Esophagus muscularis mucosa (tissue), 4 donors: Measurements from ENCODE around the gene ZNF486. TPM values are rescaled to one million over a fixed set of nuclear protein-coding genes. Genes with fewer than 3 reads are reported as not detected.

Experiments used
- DNase-seq: peaks from one replicate; pipeline ENCODE4 v3.0.0-alpha.2; 2017; ENCODE audit errors: extremely low spot score
- H3K27ac ChIP-seq, 4 donors: fragments of 200-600 bp; sonication (generic); replicated peaks in 1 of 4; 1 replicate in 3 of 4; 2 replicates in 1 of 4; pipeline ENCODE4 v1.5.1; 2016 to 2019; ENCODE audit warnings: mild to moderate bottlenecking in 1 of 4
- H3K27me3 ChIP-seq, 4 donors: fragments of 200-600 bp; sonication (generic); one replicate each; pipeline versions ENCODE4 v1.5.1 to v1.6.0; 2016 to 2019
- H3K36me3 ChIP-seq, 4 donors: fragments of 200-600 bp; sonication (generic); one replicate each; pipeline ENCODE4 v1.5.1; 2016 to 2019
- H3K4me1 ChIP-seq, 4 donors: fragments of 200-600 bp; sonication (generic); one replicate each; pipeline ENCODE4 v1.5.1; 2016 to 2019
- H3K4me3 ChIP-seq, 4 donors: fragments of 200-600 bp; sonication (generic); 1 replicate in 2 of 4; 2 replicates in 2 of 4; pipeline ENCODE4 v1.5.1; 2016 to 2019; ENCODE audit warnings: mild to moderate bottlenecking in 4 of 4, moderate library complexity in 1 of 4
- H3K9me3 ChIP-seq, 4 donors: fragments of 200-600 bp; sonication (generic); 1 replicate in 3 of 4; 2 replicates in 1 of 4; pipeline ENCODE4 v1.5.1; 2016 to 2019
- CTCF ChIP-seq, 3 experiments: fragments of 200-600 bp in 2 of 3; fragments of 450-650 bp in 1 of 3; sonication (generic) in 2 of 3; IDR thresholded peaks; one replicate each; pipeline ENCODE4 v1.5.1; 2017 to 2019; ENCODE audit warnings: antibody characterized with exemption in 3 of 3, mild to moderate bottlenecking in 2 of 3, moderate library complexity in 1 of 3
- EP300 ChIP-seq: sonication (generic); formaldehyde crosslinking; IDR thresholded peaks from one replicate; pipeline ENCODE4 v1.6.1; 2017; ENCODE audit warnings: antibody characterized with exemption
- POLR2A ChIP-seq: fragments of 450-650 bp; IDR thresholded peaks from one replicate; pipeline ENCODE4 v1.6.1; 2017; ENCODE audit warnings: antibody characterized with exemption, moderate library complexity, mild to moderate bottlenecking, low read depth
- POLR2AphosphoS5 ChIP-seq, 2 donors: sonication (generic); formaldehyde crosslinking; IDR thresholded peaks; one replicate each; pipeline ENCODE4 v1.6.1; 2017; ENCODE audit warnings: antibody characterized with exemption in 2 of 2
- WGBS: methylation state at CpG from one replicate; pipeline ENCODE4 v1.1.5; 2018; 5-methylcytosine and 5-hydroxymethylcytosine counted together
- intact Hi-C: fragments of 100-400 bp; cut with DNase I; formaldehyde crosslinking; loops from one replicate; pipeline ENCODE4 v1.15.1; 2023
- total RNA-seq, 4 donors: library from RNA; depleted of rRNA; stranded (reverse); fragments of >200 nt; gene quantifications; one replicate each; pipeline versions ENCODE4 v1.1.0 to v1.2.1, GENCODE V29; 2016

Gene ZNF486
- total RNA-seq, 4 donors from 2014 or later: 3.5 to 4.2 (median 3.9) TPM

- H3K27me3 ChIP-seq: no peaks in the 10 kb centered on the region
- intact Hi-C loops: no loop called here
- no peaks in the 10 kb centered on the region for H3K4me1 ChIP-seq
- no peak overlapping the region for H3K27ac ChIP-seq
- TF ChIP-seq CTCF (IDR thresholded peaks at IDR 0.05): no peak
- TF ChIP-seq POLR2A: no peak
- no peak for TF ChIP-seq EP300
- TF ChIP-seq POLR2AphosphoS5 (IDR thresholded peaks at IDR 0.05): no peak
- H3K9me3 ChIP-seq: no peaks in the 10 kb centered on the region
- H3K4me3 ChIP-seq: no peak overlapping the region
- no peaks in the 10 kb centered on the region for H3K36me3 ChIP-seq
- DNase-seq: no peak
- WGBS: 87% methylated on average over 4 of the region's 4 CpGs
Observed at GRCh38 chr19:20153281-20153680, 13.7 kb upstream of the ZNF486 start.

- no peak for TF ChIP-seq POLR2AphosphoS5 (IDR thresholded peaks at IDR 0.05)
- no peak for TF ChIP-seq CTCF (IDR thresholded peaks at IDR 0.05)
- no peak for TF ChIP-seq EP300
- TF ChIP-seq POLR2A: no peak
- WGBS: 88% methylated on average over 4 of the region's 4 CpGs
- intact Hi-C loops: no loop called here
Observed at GRCh38 chr19:20154636-20155035, 12.4 kb upstream of the ZNF486 start.

DNA sequence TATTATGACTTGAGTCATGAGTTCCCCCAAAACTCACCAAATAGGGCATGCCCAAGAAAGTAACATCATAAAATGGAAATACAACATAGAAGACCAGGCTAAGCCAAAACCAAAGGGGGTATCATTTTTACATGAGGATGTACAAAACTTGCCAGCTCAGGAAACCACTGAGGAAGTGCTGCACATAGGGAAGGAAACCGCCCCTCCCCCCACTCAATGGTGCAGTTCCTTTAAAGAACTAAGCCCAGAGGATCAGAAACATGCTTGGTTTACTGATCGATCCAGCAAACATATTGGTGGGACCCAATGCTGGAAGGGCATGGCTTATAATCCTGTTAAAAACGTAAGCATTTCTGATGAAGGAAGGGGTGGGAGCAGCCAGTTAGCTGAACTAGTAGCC is 4.2 kb upstream of the ZNF486 start:
- no peak for TF ChIP-seq EP300
- no peak for TF ChIP-seq POLR2AphosphoS5 (IDR thresholded peaks at IDR 0.05)
- no peak for TF ChIP-seq POLR2A
- no peak for TF ChIP-seq CTCF (IDR thresholded peaks at IDR 0.05)
- H3K4me1 ChIP-seq: peaks cover 2 to 5% (median 3%) of the 10 kb centered on the region in 4 donors
- H3K4me3 ChIP-seq: no peak overlapping the region
- H3K27me3 ChIP-seq: no peaks in the 10 kb centered on the region
- intact Hi-C loops: no loop called here
- H3K36me3 ChIP-seq: no peaks in the 10 kb centered on the region
- no peak overlapping the region for H3K27ac ChIP-seq
- no peaks in the 10 kb centered on the region for H3K9me3 ChIP-seq
- 77% methylated on average over 3 of the region's 3 CpGs for WGBS
- DNase-seq: no peak

More at GRCh38 chr19:20154636-20155035, 12.4 kb upstream of the ZNF486 start:
- H3K4me3 ChIP-seq: no peak overlapping the region
- no peak overlapping the region for H3K27ac ChIP-seq
- no peak for DNase-seq
- no peaks in the 10 kb centered on the region for H3K36me3 ChIP-seq
- H3K27me3 ChIP-seq: no peaks in the 10 kb centered on the region
- H3K4me1 ChIP-seq: no peaks in the 10 kb centered on the region
- no peaks in the 10 kb centered on the region for H3K9me3 ChIP-seq

GRCh38 chr19:20164456-20164855 is 2.6 kb upstream of the ZNF486 start:
- Histone ChIP-seq H3K4me3 (no peak overlapping the region), H3K9me3 (no peaks in the 10 kb centered on the region), H3K27me3 (no peaks in the 10 kb centered on the region), H3K36me3 (no peaks in the 10 kb centered on the region), H3K4me1 (peaks cover 7 to 16% (median 8%) of the 10 kb centered on the region in 4 donors), H3K27ac (no peak overlapping the region)
- no peak for DNase-seq
- TF ChIP-seq CTCF (IDR thresholded peaks at IDR 0.05): no peak
- no peak for TF ChIP-seq POLR2AphosphoS5 (IDR thresholded peaks at IDR 0.05)
- TF ChIP-seq POLR2A: no peak
- no peak for TF ChIP-seq EP300
- intact Hi-C loops: no loop called here
- WGBS: 90% methylated on average over 1 of the region's 1 CpG

- Histone ChIP-seq H3K27ac (no peak overlapping the region), H3K4me3 (no peak overlapping the region), H3K27me3 (no peaks in the 10 kb centered on the region), H3K36me3 (peaks cover 0 to 10% (median 2%) of the 10 kb centered on the region in 4 donors), H3K4me1 (peaks cover 7 to 16% (median 8%) of the 10 kb centered on the region in 4 donors), H3K9me3 (no peaks in the 10 kb centered on the region)
- DNase-seq: no peak
- 85% methylated on average over 7 of the region's 7 CpGs for WGBS
- TF ChIP-seq EP300 (no peak), POLR2A (no peak), CTCF (IDR thresholded peaks at IDR 0.05) (no peak), POLR2AphosphoS5 (IDR thresholded peaks at IDR 0.05) (no peak)
- intact Hi-C loops: no loop called here
Observed at GRCh38 chr19:20165971-20166592, 932 bp upstream of the ZNF486 start.
